Measurements from ENCODE around the gene IMPG1.

GRCh38 chr6:75876152-75876551, 196.3 kb downstream of the IMPG1 start:
- TF ChIP-seq MYB (IDR thresholded peaks at IDR 0.05; ENCODE audit: borderline replicate concordance, low read depth, low read length), result no peak
- TF ChIP-seq EZH2 (IDR thresholded peaks at IDR 0.05; ENCODE audit: borderline replicate concordance, control insufficient read depth, low read depth, low read length), result no peak
- TF ChIP-seq NKRF (conservative IDR thresholded peaks at IDR 0.05), result no peak
- TF ChIP-seq CTCF (IDR thresholded peaks at IDR 0.05 in 2 of 3, conservative IDR thresholded peaks at IDR 0.05 in 1 of 3; ENCODE audit: control insufficient read depth in 2 of 3, extremely low read depth in 1 of 3, insufficient read depth in 1 of 3, low read depth in 3 of 3, low read length in 3 of 3), result no peak
- no peak for TF ChIP-seq BHLHE40 (IDR thresholded peaks at IDR 0.05; ENCODE audit: borderline replicate concordance in 1 of 2, low read depth in 2 of 2, low read length in 1 of 2)
- TF ChIP-seq POLR2A (IDR thresholded peaks at IDR 0.05; ENCODE audit: low read depth, low read length), result no peak
- TF ChIP-seq RFX5 (IDR thresholded peaks at IDR 0.05; ENCODE audit: low read depth, low read length), result no peak
- TF ChIP-seq ZZZ3 (IDR thresholded peaks at IDR 0.05; ENCODE audit: control insufficient read depth, insufficient read length, low read depth), result no peak
- no peak for TF ChIP-seq IRF4 (IDR thresholded peaks at IDR 0.05; ENCODE audit: low read depth, low read length)
- TF ChIP-seq BCLAF1 (IDR thresholded peaks at IDR 0.05), result no peak
- TF ChIP-seq RAD21 (IDR thresholded peaks at IDR 0.05; ENCODE audit: insufficient read depth, low read depth, low read length), result no peak
- TF ChIP-seq ZNF274 (IDR thresholded peaks at IDR 0.05; ENCODE audit: insufficient read depth, insufficient read length), result no peak
- no peak for TF ChIP-seq POLR2AphosphoS5 (IDR thresholded peaks at IDR 0.05; ENCODE audit: low read length)
- TF ChIP-seq ZNF384 (IDR thresholded peaks at IDR 0.05; ENCODE audit: borderline replicate concordance, low read depth, low read length), result no peak

Measured in GM12878 (cell line).